Measurements from ENCODE around the gene ZNHIT6.

ZNHIT6 gene

DNA sequence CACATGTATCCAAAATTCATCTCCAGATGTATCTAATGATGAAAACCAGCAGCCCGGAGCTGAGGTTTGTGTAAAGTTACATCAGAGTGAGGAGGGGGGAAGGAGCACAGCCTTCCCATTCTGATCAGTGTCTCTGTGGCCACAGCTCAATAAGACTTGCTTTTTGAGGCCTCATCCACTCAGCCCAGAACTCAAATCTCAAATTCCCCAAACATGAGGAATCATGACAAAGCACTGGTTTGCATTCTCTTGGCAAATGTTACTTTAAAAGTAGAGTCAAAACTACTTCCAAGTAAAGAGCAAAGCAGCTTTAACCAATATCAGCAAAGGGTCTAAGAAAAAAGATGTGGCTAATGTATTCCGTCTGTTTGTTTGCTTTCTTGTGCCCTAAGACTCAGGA is 96.8 kb downstream of the ZNHIT6 start:
- no peaks in the 10 kb centered on the region for H3K27me3 ChIP-seq
- no peak overlapping the region for H3K27ac ChIP-seq
- no peak overlapping the region for H3K4me2 ChIP-seq
- H3K4me1 ChIP-seq, result no peaks in the 10 kb centered on the region
- no peak for TF ChIP-seq Cebpa-rat (IDR thresholded peaks at IDR 0.05)
- H3K36me3 ChIP-seq, result 0 out of 2 replicates have a peak, but pooled peaks cover 6% of the 10 kb centered on the region
- H3K9me3 ChIP-seq, result peaks cover 7% of the 10 kb centered on the region
- H4K20me1 ChIP-seq, result no peaks in the 10 kb centered on the region
- no peak overlapping the region for H3K4me3 ChIP-seq
- no peak overlapping the region for H3K9ac ChIP-seq

DNA sequence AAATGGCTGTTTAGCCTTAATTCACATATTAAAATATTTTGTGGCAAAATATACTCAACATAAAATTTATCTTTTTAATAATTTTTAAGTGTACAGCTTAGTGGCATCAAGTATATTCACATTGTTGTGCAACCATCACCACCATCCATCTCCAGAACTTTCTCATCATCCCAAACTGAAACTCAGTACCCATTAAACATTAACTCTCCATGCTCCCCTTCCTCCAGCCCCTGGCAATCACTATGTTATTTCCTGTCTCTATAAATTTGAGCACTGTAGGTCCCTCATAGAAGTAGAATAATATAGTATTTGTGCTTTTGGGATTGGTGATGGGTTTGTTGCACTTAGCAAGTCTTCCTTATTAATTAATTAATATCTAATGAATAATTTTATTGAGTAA is 98.3 kb downstream of the ZNHIT6 start:
- Histone ChIP-seq H3K36me3 (no peaks in the 10 kb centered on the region), H3K4me1 (no peaks in the 10 kb centered on the region), H3K27ac (no peak overlapping the region), H4K20me1 (no peaks in the 10 kb centered on the region), H3K9me3 (no peaks in the 10 kb centered on the region), H3K4me2 (no peak overlapping the region), H3K9ac (no peak overlapping the region), H3K27me3 (no peaks in the 10 kb centered on the region), H3K4me3 (no peak overlapping the region)
- TF ChIP-seq Cebpa-rat (IDR thresholded peaks at IDR 0.05), result no peak

DNA sequence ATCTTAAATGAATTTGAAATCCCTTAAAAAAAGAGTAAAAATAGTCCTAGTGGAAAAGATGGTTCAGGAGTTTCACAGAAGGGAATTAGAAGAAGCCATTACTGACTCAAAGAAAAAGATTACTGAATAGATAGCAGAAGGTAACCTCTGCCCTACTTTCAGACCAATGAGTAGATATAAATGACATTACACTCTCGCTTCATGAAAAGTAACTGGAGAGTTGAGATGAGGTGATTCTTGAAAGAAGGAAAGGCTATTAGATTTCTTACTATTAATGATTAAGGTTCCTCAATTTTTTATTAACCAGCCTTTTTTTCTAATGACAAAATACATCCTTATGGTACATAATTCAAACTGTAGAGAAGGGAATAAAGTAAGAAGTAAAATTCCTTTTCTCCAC is 99.4 kb downstream of the ZNHIT6 start:
- Histone ChIP-seq H3K4me3 (no peak overlapping the region), H3K27me3 (no peaks in the 10 kb centered on the region), H3K9ac (no peak overlapping the region), H3K27ac (no peak overlapping the region), H3K4me1 (peaks cover 6% of the 10 kb centered on the region; the same call in 1 of the 2 replicates), H3K36me3 (no peaks in the 10 kb centered on the region), H4K20me1 (no peaks in the 10 kb centered on the region), H3K4me2 (no peak overlapping the region), H3K9me3 (no peaks in the 10 kb centered on the region)
- no peak for TF ChIP-seq Cebpa-rat (IDR thresholded peaks at IDR 0.05)

DNA sequence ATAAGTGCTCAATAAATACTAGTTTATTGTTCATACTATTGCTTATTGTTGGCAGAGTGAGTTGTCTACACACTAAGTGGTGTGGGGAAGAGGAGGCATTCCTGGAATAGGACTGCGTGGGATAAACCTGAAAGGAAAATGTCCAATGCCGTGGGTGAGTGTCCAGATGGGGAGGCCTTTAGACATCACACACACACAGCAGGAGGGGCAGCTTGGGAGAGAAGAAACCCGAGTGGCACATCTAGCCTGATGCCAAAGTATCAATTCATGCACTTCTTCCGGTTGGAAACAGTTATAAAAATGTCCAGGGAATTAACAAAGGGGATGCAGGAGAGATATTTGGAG is 100.3 kb downstream of the ZNHIT6 start:
- no peak for TF ChIP-seq Cebpa-rat (IDR thresholded peaks at IDR 0.05)
- Histone ChIP-seq H3K27ac (no peak overlapping the region), H3K36me3 (no peaks in the 10 kb centered on the region), H3K4me3 (no peak overlapping the region), H3K9ac (no peak overlapping the region), H3K4me1 (peaks cover 7% of the 10 kb centered on the region), H4K20me1 (no peaks in the 10 kb centered on the region), H3K4me2 (no peak overlapping the region), H3K27me3 (no peaks in the 10 kb centered on the region), H3K9me3 (no peaks in the 10 kb centered on the region)

DNA sequence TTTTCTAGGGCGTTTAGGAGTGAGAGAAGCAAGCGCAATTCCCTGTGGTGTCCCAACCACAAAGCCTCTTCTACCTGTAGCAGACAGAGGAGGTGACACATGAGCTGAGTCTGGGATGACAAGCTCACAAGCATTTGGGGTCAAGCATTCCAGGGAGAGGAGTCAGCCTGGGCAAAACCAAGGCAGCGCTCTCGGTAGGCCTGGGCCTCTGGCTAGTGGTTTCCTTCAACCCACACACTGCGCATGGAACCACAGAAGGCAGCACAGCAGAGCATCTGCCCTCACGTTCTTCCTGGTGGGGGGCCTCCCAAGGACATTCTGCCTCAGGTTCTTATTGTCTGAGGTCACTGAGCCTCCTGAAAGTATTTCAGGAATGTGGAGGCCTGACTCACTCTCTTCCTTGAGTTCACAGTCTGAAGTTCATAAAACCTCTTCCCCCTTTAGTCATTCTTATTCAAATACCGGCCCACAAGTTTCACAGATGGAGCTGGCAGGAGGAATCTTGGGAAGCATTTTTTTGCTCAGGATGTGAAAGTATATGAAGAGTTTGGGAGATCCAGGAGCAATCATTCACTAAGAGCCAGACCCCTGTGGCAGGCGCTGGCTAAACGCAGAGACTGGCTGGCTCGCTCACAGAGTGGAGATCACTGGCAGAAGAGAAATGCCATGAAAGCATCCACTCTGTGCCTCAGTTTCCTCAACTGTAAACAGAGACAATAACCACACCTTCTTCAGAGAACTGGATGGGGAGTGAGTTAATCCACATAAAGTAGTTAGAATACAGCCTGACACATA is 100.9 kb downstream of the ZNHIT6 start:
- Histone ChIP-seq H4K20me1 (no peaks in the 10 kb centered on the region), H3K4me3 (no peak overlapping the region), H3K4me2 (no peak overlapping the region), H3K9me3 (no peaks in the 10 kb centered on the region), H3K27me3 (no peaks in the 10 kb centered on the region), H3K4me1 (peaks cover 12% of the 10 kb centered on the region), H3K27ac (no peak overlapping the region), H3K9ac (no peak overlapping the region), H3K36me3 (no peaks in the 10 kb centered on the region)
- no peak for TF ChIP-seq Cebpa-rat (IDR thresholded peaks at IDR 0.05)

DNA sequence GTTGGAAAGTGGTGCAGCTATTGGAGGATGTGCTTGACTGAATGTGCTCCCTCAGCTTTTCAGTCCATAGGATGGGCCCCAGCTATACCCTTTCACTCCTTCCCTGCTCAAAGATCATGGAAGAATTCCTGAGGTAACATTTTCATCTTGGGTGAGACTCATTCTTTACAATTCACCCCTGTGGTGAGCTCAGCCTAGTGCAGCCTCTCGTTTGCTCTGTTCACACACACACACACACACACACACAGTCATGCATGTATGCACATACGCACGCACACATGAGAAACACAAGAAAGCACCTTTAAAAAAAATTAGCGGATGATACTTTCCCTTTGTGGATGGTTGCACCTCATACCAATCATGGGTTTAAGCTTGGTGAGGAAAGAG is 101.8 kb downstream of the ZNHIT6 start:
- H3K36me3 ChIP-seq, result no peaks in the 10 kb centered on the region
- no peak overlapping the region for H3K9ac ChIP-seq
- peaks cover 17% of the 10 kb centered on the region for H3K4me1 ChIP-seq
- H4K20me1 ChIP-seq, result no peaks in the 10 kb centered on the region
- H3K4me3 ChIP-seq, result no peak overlapping the region
- H3K4me2 ChIP-seq, result no peak overlapping the region
- no peak overlapping the region for H3K27ac ChIP-seq
- H3K9me3 ChIP-seq, result no peaks in the 10 kb centered on the region
- H3K27me3 ChIP-seq, result no peaks in the 10 kb centered on the region
- no peak for TF ChIP-seq Cebpa-rat (IDR thresholded peaks at IDR 0.05)

DNA sequence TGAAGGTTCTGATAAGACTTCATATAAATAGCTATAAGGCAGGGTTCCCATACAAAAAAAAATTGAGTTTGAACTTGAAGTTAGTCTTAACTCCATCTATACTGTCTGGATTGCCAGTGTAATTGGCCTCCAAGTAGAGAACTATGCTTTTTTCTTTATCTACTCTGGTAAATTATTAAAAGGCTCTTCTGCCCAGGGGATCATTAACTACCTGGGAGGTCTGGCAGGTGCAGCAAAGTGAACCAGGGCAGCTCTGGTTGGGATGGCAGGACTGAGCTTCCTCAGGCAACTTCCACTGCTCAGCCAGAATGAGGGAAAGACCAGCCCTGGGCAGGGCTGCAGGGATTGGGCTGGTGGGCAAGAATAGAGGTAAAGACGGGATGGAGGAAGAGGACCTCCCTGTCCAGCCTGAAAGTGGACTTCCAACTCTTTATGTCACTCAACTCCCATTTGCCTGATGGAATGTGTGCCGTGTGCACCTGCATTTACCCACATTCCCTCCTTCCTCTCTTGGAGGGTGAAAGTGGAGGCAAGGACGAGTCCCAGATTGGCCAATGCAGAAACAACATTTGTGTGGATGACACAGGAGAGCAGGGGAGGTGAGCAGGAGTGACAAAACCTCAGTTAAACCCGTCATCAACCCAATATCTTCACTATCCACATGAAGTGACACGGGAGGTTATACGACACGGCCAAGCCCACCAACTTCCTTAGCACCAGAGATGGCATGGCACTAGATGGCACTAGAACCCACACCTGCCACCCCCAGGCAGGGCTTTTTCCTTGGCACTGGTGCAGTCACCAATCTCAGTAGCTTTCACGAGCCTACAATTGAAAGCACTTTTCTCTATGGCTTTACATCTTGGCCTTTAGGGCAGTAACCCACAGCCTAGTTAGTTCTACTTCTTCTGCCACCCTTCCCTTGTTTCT is 102.5 kb downstream of the ZNHIT6 start:
- H3K27ac ChIP-seq, result no peak overlapping the region
- H3K4me2 ChIP-seq, result no peak overlapping the region
- H3K4me3 ChIP-seq, result no peak overlapping the region
- no peaks in the 10 kb centered on the region for H3K36me3 ChIP-seq
- no peak overlapping the region for H3K9ac ChIP-seq
- H3K9me3 ChIP-seq, result no peaks in the 10 kb centered on the region
- no peak for TF ChIP-seq Cebpa-rat (IDR thresholded peaks at IDR 0.05)
- H4K20me1 ChIP-seq, result no peaks in the 10 kb centered on the region
- peaks cover 17% of the 10 kb centered on the region for H3K4me1 ChIP-seq
- no peaks in the 10 kb centered on the region for H3K27me3 ChIP-seq

DNA sequence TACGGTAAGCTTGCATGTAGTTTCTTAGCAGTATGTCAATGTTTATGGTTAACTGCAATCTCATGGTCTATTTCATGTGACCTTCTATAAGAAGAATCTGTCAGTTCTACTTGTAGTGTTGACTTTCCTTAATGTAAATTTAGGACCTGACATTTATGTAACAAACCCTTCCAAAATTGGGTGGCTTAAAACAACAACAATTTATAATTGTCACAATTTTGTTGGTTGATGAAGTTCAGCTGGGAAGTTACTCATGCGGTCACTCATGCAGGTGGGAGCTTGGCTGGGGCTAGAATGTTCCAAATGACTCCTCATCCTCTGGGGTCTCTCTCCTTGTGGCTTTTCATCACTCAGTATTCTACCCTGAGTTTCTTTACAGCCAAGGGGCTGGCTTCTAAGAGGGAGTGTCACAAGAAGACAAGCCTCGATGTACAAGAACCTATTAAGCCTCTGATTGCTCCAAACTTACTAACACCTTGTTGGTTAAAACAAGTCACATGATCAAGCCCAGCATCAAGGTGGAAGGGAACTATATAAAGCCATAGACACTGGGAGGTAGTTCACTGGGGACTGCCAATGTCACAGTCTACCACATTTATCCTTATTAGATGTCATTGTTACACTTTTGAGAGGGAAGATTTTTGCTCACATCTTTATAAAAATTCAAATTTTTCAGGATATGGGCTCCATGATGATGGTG is 103.8 kb downstream of the ZNHIT6 start:
- no peaks in the 10 kb centered on the region for H3K36me3 ChIP-seq
- no peaks in the 10 kb centered on the region for H3K27me3 ChIP-seq
- H3K27ac ChIP-seq, result no peak overlapping the region
- no peak overlapping the region for H3K4me3 ChIP-seq
- no peak overlapping the region for H3K9ac ChIP-seq
- no peaks in the 10 kb centered on the region for H4K20me1 ChIP-seq
- H3K4me2 ChIP-seq, result no peak overlapping the region
- no peaks in the 10 kb centered on the region; the same call in 1 of the 2 replicates for H3K9me3 ChIP-seq
- TF ChIP-seq Cebpa-rat (IDR thresholded peaks at IDR 0.05), result no peak
- peaks cover 17% of the 10 kb centered on the region for H3K4me1 ChIP-seq

DNA sequence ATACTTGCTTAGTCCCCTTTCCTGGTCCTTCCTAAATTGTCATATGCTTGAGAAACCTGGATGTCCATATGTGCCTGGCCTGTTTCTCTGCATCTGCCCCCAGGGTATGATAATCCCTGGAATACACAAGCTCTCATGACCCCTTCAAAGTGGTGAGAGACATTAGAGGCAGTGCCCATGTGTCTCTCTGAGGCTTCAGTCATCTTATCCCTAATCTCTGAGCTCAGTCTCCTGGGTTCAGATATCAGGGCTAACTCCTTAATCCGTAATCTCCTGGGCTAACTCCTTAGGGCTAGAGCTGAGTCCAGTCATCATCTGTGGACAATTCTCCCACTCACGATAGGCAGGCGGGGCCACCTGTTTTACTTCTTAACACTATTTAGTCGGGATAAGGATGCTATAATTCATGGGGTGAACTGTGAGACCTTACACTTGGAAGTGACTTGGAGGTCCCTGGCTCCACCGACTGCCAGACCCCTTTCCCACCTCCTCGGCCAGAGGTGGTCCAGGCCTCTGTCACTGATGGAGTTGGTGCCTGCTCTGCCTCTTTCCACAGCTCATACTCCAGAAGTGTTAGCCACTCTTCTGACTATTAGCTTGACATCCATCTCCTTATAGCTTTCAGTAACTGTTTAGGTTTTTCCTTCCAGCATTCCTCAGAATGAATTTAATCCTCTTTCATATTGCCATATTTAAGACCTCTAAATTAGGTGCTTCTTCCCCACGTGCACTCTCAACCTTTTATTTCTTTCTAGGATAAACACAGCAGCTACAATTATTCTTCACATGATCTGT is 105.0 kb downstream of the ZNHIT6 start:
- H3K27ac ChIP-seq, result no peak overlapping the region
- peaks cover 17% of the 10 kb centered on the region for H3K4me1 ChIP-seq
- no peaks in the 10 kb centered on the region for H3K36me3 ChIP-seq
- H4K20me1 ChIP-seq, result no peaks in the 10 kb centered on the region
- H3K4me3 ChIP-seq, result no peak overlapping the region
- H3K9ac ChIP-seq, result no peak overlapping the region
- H3K4me2 ChIP-seq, result no peak overlapping the region
- H3K27me3 ChIP-seq, result no peaks in the 10 kb centered on the region
- H3K9me3 ChIP-seq, result no peaks in the 10 kb centered on the region; the same call in 1 of the 2 replicates
- TF ChIP-seq Cebpa-rat (IDR thresholded peaks at IDR 0.05), result no peak
